Measurements from ENCODE around the gene FRMD1. TPM values are rescaled to one million over a fixed set of nuclear protein-coding genes. Genes with fewer than 3 reads are reported as not detected.

The FRMD1 gene
- total and polyA plus RNA-seq, 2 donors (not counting 1 experiment from before 2014, with no cell fraction given): not detected

DNA sequence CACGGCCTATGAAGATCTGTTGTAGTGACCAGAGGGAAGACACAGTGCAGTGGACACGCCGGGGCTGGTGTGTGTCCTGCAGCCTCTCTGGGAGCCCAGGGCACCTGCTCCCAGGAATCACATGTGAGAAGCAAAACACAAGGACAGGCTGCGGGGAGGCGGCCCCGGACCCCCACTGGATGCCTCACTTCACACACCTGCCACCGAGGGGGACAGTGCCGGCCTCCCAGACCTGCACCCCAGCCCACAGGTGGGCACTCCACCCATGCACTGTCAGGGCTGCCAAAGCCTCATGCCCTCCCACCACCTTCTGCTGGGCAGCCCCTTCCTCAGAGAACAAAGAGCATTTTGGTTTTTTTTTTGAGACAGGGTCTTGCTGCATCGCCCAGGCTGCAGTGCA, 27.4 kb downstream of the FRMD1 start:
- Mint-ChIP-seq H3K4me1 (no peaks in the 10 kb centered on the region), H3K27ac (no peak overlapping the region), H3K9me3 (ENCODE audit: insufficient read depth) (no peaks in the 10 kb centered on the region), H3K4me3 (no peak overlapping the region), H3K27me3 (no peaks in the 10 kb centered on the region)
- Histone ChIP-seq H2AFZ (ENCODE audit: insufficient read depth, low read depth, low read length, poor library complexity, severe bottlenecking) (no peak overlapping the region), H3K27me3 (replicated peaks in 1 of 4; ENCODE audit: control extremely low read depth in 1 of 4, control insufficient read depth in 3 of 4, insufficient read depth in 4 of 4, low read length in 3 of 4) (no peaks in the 10 kb centered on the region), H3K4me1 (ENCODE audit: control insufficient read depth in 2 of 2, insufficient read depth in 2 of 2, low read length in 2 of 2) (no peaks in the 10 kb centered on the region), H3K27ac (ENCODE audit: low read length in 2 of 2) (no peak overlapping the region), H3K4me3 (ENCODE audit: control extremely low read depth in 1 of 5, extremely low read depth in 1 of 5, insufficient read depth in 1 of 5, low read depth in 2 of 5, low read length in 4 of 5) (no peak overlapping the region), H3K4me2 (replicated peaks; ENCODE audit: low read depth, low read length, poor library complexity, severe bottlenecking) (no peak overlapping the region), H3K36me3 (replicated peaks in 1 of 2; ENCODE audit: control extremely low read depth in 1 of 2, control insufficient read depth in 1 of 2, extremely low read depth in 1 of 2, insufficient read depth in 2 of 2, low read length in 1 of 2) (no peaks in the 10 kb centered on the region), H3K79me2 (ENCODE audit: control insufficient read depth, insufficient read depth, low read length) (no peaks in the 10 kb centered on the region), H4K20me1 (ENCODE audit: control insufficient read depth, insufficient read depth, low read length, poor library complexity, severe bottlenecking) (no peaks in the 10 kb centered on the region), H3K9me3 (ENCODE audit: control extremely low read depth in 1 of 3, control insufficient read depth in 2 of 3, insufficient read depth in 1 of 3, low read length in 2 of 3) (peaks cover 0 to 13% (median 0%) of the 10 kb centered on the region in 3 donors), H3K9ac (ENCODE audit: low read length) (no peak overlapping the region)
- DNase-seq (no peak), ATAC-seq (ENCODE audit: low read depth) (no peak)
- ChIA-PET CTCF (no interaction called here), POLR2A (no interaction called here)
- TF ChIP-seq EZH2 (IDR thresholded peaks at IDR 0.05; ENCODE audit: borderline replicate concordance, insufficient read depth, low read depth, low read length, poor library complexity, severe bottlenecking): no peak
- TF ChIP-seq, protein P1, sequence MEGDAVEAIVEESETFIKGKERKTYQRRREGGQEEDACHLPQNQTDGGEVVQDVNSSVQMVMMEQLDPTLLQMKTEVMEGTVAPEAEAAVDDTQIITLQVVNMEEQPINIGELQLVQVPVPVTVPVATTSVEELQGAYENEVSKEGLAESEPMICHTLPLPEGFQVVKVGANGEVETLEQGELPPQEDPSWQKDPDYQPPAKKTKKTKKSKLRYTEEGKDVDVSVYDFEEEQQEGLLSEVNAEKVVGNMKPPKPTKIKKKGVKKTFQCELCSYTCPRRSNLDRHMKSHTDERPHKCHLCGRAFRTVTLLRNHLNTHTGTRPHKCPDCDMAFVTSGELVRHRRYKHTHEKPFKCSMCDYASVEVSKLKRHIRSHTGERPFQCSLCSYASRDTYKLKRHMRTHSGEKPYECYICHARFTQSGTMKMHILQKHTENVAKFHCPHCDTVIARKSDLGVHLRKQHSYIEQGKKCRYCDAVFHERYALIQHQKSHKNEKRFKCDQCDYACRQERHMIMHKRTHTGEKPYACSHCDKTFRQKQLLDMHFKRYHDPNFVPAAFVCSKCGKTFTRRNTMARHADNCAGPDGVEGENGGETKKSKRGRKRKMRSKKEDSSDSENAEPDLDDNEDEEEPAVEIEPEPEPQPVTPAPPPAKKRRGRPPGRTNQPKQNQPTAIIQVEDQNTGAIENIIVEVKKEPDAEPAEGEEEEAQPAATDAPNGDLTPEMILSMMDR (IDR thresholded peaks at IDR 0.05): no peak
- 88% methylated on average over 8 of the region's 9 CpGs for WGBS (ENCODE audit: insufficient coverage)
- intact Hi-C loops (cut with micrococcal nuclease): no loop called here

DNA sequence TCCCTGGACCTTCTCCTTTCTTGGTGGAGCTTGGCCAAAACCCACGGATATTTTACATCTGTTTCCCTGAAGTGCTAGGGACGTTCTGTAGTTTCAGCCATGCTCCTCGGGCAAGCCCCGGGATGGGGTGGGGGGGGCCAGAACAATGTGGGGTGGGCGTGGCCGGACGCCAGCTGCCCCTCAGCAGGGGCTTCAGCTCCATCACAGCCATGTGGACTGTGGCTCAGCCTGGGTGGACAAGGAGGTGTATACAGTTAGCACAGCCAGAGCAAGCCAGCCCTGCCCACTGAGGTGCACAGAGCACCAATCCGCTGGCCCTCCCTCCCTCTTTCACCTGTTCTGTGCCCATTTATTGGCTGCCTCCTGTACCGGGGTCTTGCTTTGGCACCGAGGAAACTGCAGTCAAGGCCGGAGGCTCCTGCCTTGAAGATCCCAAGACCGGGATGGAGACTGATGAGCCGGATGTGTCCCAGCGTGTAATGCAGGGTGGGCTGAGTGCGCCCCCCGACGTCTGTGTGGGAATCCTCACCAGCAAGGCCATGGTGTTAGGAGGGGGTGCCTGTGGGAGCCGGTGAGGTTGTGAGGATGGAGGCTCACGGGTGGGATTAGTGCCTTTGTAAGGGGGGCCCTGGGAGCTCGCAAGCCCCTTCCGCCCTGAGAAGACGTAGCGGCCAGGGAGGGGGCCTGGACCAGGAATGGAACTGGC, 28.0 kb downstream of the FRMD1 start:
- 85% methylated on average over 21 of the region's 23 CpGs for WGBS (ENCODE audit: insufficient coverage)
- intact Hi-C loops (cut with micrococcal nuclease): no loop called here
- CTCF ChIA-PET: no interaction called here

More for the DNA sequence above, 28.0 kb downstream of the FRMD1 start:
- Histone ChIP-seq H4K20me1 (ENCODE audit: control insufficient read depth, insufficient read depth, low read length, poor library complexity, severe bottlenecking) (no peaks in the 10 kb centered on the region), H3K36me3 (replicated peaks in 1 of 2; ENCODE audit: control extremely low read depth in 1 of 2, control insufficient read depth in 1 of 2, extremely low read depth in 1 of 2, insufficient read depth in 2 of 2, low read length in 1 of 2) (no peaks in the 10 kb centered on the region), H3K9me3 (ENCODE audit: control extremely low read depth in 1 of 3, control insufficient read depth in 2 of 3, insufficient read depth in 1 of 3, low read length in 2 of 3) (peaks cover 0 to 13% (median 0%) of the 10 kb centered on the region in 3 donors), H3K4me2 (replicated peaks; ENCODE audit: low read depth, low read length, poor library complexity, severe bottlenecking) (no peak overlapping the region), H3K4me1 (ENCODE audit: control insufficient read depth in 2 of 2, insufficient read depth in 2 of 2, low read length in 2 of 2) (no peaks in the 10 kb centered on the region), H3K9ac (ENCODE audit: low read length) (no peak overlapping the region), H3K4me3 (ENCODE audit: control extremely low read depth in 1 of 5, extremely low read depth in 1 of 5, insufficient read depth in 1 of 5, low read depth in 2 of 5, low read length in 4 of 5) (no peak overlapping the region), H3K27me3 (replicated peaks in 1 of 4; ENCODE audit: control extremely low read depth in 1 of 4, control insufficient read depth in 3 of 4, insufficient read depth in 4 of 4, low read length in 3 of 4) (no peaks in the 10 kb centered on the region), H3K27ac (ENCODE audit: low read length in 2 of 2) (no peak overlapping the region), H3K79me2 (ENCODE audit: control insufficient read depth, insufficient read depth, low read length) (no peaks in the 10 kb centered on the region), H2AFZ (ENCODE audit: insufficient read depth, low read depth, low read length, poor library complexity, severe bottlenecking) (no peak overlapping the region)
- Mint-ChIP-seq H3K27me3 (no peaks in the 10 kb centered on the region), H3K4me1 (no peaks in the 10 kb centered on the region), H3K27ac (no peak overlapping the region), H3K4me3 (no peak overlapping the region), H3K9me3 (ENCODE audit: insufficient read depth) (no peaks in the 10 kb centered on the region)
- no peak for DNase-seq
- TF ChIP-seq, protein P1 (IDR thresholded peaks at IDR 0.05): no peak
- no peak for TF ChIP-seq EZH2 (IDR thresholded peaks at IDR 0.05; ENCODE audit: borderline replicate concordance, insufficient read depth, low read depth, low read length, poor library complexity, severe bottlenecking)
- POLR2A ChIA-PET: no interaction called here
- no peak for ATAC-seq (ENCODE audit: low read depth)
